ENCODE results near the gene EXOC7. TPM values are rescaled to one million over a fixed set of nuclear protein-coding genes. Genes with fewer than 3 reads are reported as not detected.

The EXOC7 gene
- total RNA-seq, 1 experiment from 2014 or later: 114 TPM

DNA sequence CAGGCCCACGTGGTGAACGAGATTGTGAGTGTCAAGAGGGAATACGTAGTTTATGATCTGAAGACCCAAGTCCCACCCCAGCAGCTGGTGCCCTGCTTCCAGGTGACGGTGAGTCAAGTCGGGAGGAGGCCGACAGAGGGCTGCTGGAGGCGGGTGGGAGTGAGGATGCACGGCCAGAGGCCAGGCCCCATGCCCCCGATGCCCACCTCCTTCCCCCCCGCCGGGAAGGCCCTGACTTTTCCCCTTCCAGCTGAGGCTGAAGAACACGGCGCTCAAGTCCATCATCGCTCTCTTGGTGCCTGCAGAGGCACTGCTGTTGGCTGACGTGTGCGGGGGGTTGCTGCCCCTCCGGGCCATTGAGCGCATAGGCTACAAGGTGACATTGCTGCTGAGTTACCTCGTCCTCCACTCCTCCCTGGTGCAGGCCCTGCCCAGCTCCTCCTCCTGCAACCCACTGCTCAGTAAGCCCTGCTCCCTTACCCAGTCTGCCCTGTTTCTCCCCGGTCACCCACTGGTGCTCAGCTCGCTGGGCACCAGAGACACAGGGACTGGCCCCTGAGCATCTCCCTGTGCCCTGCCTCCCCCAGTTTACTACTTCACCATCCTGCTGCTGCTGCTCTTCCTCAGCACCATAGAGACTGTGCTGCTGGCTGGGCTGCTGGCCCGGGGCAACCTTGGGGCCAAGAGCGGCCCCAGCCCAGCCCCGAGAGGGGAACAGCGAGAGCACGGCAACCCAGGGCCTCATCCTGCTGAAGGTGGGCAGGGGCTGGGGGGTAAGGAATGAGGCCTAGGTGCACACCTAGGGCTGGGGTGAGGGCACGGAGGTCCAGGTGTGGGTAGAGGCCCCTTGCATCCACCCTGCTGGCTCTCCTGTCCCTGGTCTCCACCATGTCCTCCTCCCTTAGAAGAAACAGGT lies 22.0 kb downstream of the EXOC7 start:
- peaks cover 8% of the 10 kb centered on the region; the same call in 1 of the 2 replicates for H3K27me3 ChIP-seq (ENCODE audit: insufficient read depth, low read length)
- BruUV-seq (replicated peaks): no TSS peak
- no peak overlapping the region for H2AFZ ChIP-seq (ENCODE audit: low read depth, low read length, poor library complexity, severe bottlenecking)
- DNase-seq (ENCODE audit: low read depth, low spot score) (no peak), ATAC-seq (peak; percentile 4; the same call in 1 of the 2 replicates)
- no peaks in the 10 kb centered on the region for H3K9me2 ChIP-seq (ENCODE audit: insufficient read depth)
- RAD21 ChIA-PET (ENCODE audit: low non-redundant PET in 1 of 2, low total read pairs in 2 of 2, uncharacterized antibody in 2 of 2, unreplicated experiment in 2 of 2): no interaction called here
- no peak overlapping the region for H3K4me3 ChIP-seq (replicated peaks in 1 of 2; ENCODE audit: low read depth in 1 of 2, low read length in 2 of 2)
- TF ChIP-seq POLR2A (IDR thresholded peaks at IDR 0.05; ENCODE audit: borderline replicate concordance, extremely low read depth, insufficient read depth, insufficient read length) (no peak), ZFX (IDR thresholded peaks at IDR 0.05) (0 out of 2 replicates have a peak, but pooled peaks have one; percentile 25)
- no peak overlapping the region for H3K27ac ChIP-seq (ENCODE audit: low read depth, low read length)
- peaks cover 23 to 25% of the 10 kb centered on the region in 2 experiments; a peak in 3 of 4 replicates for H3K36me3 ChIP-seq (ENCODE audit: control insufficient read depth in 1 of 2, insufficient read depth in 2 of 2, low read length in 2 of 2)
- no peak overlapping the region for H3K9ac ChIP-seq (ENCODE audit: low read length)
- no peaks in the 10 kb centered on the region for H3K9me3 ChIP-seq (ENCODE audit: control insufficient read depth in 1 of 2, insufficient read depth in 1 of 2, low read depth in 1 of 2, low read length in 2 of 2)
- no peak overlapping the region for H3K4me2 ChIP-seq (ENCODE audit: low read length)
- intact Hi-C loops (cut with micrococcal nuclease): no loop called here
- H3K79me2 ChIP-seq (ENCODE audit: insufficient read depth, low read length): no peaks in the 10 kb centered on the region
- no peaks in the 10 kb centered on the region for H3K4me1 ChIP-seq (ENCODE audit: control insufficient read depth in 1 of 2, insufficient read depth in 2 of 2, low read length in 2 of 2)
- POLR2A ChIA-PET: no interaction called here
- H4K20me1 ChIP-seq (ENCODE audit: insufficient read depth): no peaks in the 10 kb centered on the region
- CTCF ChIA-PET: no interaction called here

DNA sequence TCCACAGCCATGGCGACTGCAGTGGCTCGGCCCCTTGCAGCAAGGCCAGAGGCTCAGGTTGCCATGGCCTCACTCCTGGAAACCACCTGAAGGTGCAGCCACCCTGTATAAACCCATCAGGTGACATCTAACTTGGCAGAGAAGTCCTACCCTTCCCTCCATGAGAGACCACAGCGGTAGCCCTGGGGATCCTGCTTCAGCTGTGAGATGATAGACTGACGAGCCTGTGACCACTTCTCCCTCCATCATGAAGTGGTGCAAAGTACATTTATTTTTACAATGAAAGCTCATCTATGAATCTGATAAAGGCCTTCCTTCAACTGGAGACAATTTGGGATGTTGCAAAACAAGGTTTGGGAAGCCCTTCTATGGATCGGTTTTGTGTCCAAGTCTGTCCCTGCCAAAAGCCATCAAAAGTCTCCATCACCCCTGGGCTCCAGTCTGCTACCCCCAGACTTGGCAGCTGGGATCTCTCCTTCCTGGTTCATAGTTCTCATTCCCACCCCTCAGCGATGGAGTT lies 22.8 kb downstream of the EXOC7 start:
- H3K9ac ChIP-seq (ENCODE audit: low read length): no peak overlapping the region
- no peaks in the 10 kb centered on the region for H3K4me1 ChIP-seq (ENCODE audit: control insufficient read depth in 1 of 2, insufficient read depth in 2 of 2, low read length in 2 of 2)
- H3K9me2 ChIP-seq (ENCODE audit: insufficient read depth): no peaks in the 10 kb centered on the region
- no peak overlapping the region for H3K4me3 ChIP-seq (replicated peaks in 1 of 2; ENCODE audit: low read depth in 1 of 2, low read length in 2 of 2)
- ChIA-PET POLR2A (no interaction called here), RAD21 (ENCODE audit: low non-redundant PET in 1 of 2, low total read pairs in 2 of 2, uncharacterized antibody in 2 of 2, unreplicated experiment in 2 of 2) (no interaction called here), CTCF (no interaction called here)
- BruUV-seq (replicated peaks): no TSS peak
- no peak for DNase-seq (ENCODE audit: low read depth, low spot score)
- intact Hi-C loops (cut with micrococcal nuclease): no loop called here
- H3K4me2 ChIP-seq (ENCODE audit: low read length): no peak overlapping the region
- no peaks in the 10 kb centered on the region for H3K79me2 ChIP-seq (ENCODE audit: insufficient read depth, low read length)
- H4K20me1 ChIP-seq (ENCODE audit: insufficient read depth): no peaks in the 10 kb centered on the region
- H3K27me3 ChIP-seq (ENCODE audit: insufficient read depth, low read length): peaks cover 8% of the 10 kb centered on the region; the same call in 1 of the 2 replicates
- no peaks in the 10 kb centered on the region for H3K9me3 ChIP-seq (ENCODE audit: control insufficient read depth in 1 of 2, insufficient read depth in 1 of 2, low read depth in 1 of 2, low read length in 2 of 2)
- peaks cover 23 to 24% of the 10 kb centered on the region in 2 experiments; a peak in 3 of 4 replicates for H3K36me3 ChIP-seq (ENCODE audit: control insufficient read depth in 1 of 2, insufficient read depth in 2 of 2, low read length in 2 of 2)
- ATAC-seq: peak; percentile 15
- no peak overlapping the region for H2AFZ ChIP-seq (ENCODE audit: low read depth, low read length, poor library complexity, severe bottlenecking)
- H3K27ac ChIP-seq (ENCODE audit: low read depth, low read length): no peak overlapping the region
- no peak for TF ChIP-seq POLR2A (IDR thresholded peaks at IDR 0.05; ENCODE audit: borderline replicate concordance, extremely low read depth, insufficient read depth, insufficient read length)
- TF ChIP-seq YY1 (IDR thresholded peaks at IDR 0.05; ENCODE audit: extremely low read depth, insufficient replicate concordance, low read depth, low read length): no peak
- no peak for TF ChIP-seq EZH2phosphoT487 (IDR thresholded peaks at IDR 0.05; ENCODE audit: borderline replicate concordance)
- TF ChIP-seq POLR2AphosphoS5 (IDR thresholded peaks at IDR 0.05; ENCODE audit: low read depth, low read length): no peak
- no peak for TF ChIP-seq ELF1 (IDR thresholded peaks at IDR 0.05; ENCODE audit: borderline replicate concordance, low read depth)
- TF ChIP-seq CEBPB (IDR thresholded peaks at IDR 0.05; ENCODE audit: low read depth): no peak
- TF ChIP-seq, protein P1, sequence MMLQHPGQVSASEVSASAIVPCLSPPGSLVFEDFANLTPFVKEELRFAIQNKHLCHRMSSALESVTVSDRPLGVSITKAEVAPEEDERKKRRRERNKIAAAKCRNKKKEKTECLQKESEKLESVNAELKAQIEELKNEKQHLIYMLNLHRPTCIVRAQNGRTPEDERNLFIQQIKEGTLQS (IDR thresholded peaks at IDR 0.05): no peak
- TF ChIP-seq, protein P2, sequence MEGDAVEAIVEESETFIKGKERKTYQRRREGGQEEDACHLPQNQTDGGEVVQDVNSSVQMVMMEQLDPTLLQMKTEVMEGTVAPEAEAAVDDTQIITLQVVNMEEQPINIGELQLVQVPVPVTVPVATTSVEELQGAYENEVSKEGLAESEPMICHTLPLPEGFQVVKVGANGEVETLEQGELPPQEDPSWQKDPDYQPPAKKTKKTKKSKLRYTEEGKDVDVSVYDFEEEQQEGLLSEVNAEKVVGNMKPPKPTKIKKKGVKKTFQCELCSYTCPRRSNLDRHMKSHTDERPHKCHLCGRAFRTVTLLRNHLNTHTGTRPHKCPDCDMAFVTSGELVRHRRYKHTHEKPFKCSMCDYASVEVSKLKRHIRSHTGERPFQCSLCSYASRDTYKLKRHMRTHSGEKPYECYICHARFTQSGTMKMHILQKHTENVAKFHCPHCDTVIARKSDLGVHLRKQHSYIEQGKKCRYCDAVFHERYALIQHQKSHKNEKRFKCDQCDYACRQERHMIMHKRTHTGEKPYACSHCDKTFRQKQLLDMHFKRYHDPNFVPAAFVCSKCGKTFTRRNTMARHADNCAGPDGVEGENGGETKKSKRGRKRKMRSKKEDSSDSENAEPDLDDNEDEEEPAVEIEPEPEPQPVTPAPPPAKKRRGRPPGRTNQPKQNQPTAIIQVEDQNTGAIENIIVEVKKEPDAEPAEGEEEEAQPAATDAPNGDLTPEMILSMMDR (IDR thresholded peaks at IDR 0.05 in 2 of 3, conservative IDR thresholded peaks at IDR 0.05 in 1 of 3; ENCODE audit: borderline replicate concordance in 1 of 3, insufficient read depth in 1 of 3, low read depth in 2 of 3, low read length in 2 of 3): no peak
- TF ChIP-seq, protein P3, sequence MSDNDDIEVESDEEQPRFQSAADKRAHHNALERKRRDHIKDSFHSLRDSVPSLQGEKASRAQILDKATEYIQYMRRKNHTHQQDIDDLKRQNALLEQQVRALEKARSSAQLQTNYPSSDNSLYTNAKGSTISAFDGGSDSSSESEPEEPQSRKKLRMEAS (IDR thresholded peaks at IDR 0.05): no peak
- TF ChIP-seq, protein P4, sequence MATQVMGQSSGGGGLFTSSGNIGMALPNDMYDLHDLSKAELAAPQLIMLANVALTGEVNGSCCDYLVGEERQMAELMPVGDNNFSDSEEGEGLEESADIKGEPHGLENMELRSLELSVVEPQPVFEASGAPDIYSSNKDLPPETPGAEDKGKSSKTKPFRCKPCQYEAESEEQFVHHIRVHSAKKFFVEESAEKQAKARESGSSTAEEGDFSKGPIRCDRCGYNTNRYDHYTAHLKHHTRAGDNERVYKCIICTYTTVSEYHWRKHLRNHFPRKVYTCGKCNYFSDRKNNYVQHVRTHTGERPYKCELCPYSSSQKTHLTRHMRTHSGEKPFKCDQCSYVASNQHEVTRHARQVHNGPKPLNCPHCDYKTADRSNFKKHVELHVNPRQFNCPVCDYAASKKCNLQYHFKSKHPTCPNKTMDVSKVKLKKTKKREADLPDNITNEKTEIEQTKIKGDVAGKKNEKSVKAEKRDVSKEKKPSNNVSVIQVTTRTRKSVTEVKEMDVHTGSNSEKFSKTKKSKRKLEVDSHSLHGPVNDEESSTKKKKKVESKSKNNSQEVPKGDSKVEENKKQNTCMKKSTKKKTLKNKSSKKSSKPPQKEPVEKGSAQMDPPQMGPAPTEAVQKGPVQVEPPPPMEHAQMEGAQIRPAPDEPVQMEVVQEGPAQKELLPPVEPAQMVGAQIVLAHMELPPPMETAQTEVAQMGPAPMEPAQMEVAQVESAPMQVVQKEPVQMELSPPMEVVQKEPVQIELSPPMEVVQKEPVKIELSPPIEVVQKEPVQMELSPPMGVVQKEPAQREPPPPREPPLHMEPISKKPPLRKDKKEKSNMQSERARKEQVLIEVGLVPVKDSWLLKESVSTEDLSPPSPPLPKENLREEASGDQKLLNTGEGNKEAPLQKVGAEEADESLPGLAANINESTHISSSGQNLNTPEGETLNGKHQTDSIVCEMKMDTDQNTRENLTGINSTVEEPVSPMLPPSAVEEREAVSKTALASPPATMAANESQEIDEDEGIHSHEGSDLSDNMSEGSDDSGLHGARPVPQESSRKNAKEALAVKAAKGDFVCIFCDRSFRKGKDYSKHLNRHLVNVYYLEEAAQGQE (IDR thresholded peaks at IDR 0.05; ENCODE audit: low read depth): no peak
- TF ChIP-seq SIN3A (IDR thresholded peaks at IDR 0.05; ENCODE audit: low read depth): no peak
